MCF 10A (cell line): Measurements from ENCODE around the gene PPARD. TPM values are rescaled to one million over a fixed set of nuclear protein-coding genes. Genes with fewer than 3 reads are reported as not detected.

Experiments
- BruUV-seq: library from RNA; stranded (reverse); fragments of 400-500 nt; replicated peaks from 2 replicates; lab custom pipeline; 2021; lab: Mats Ljungman, UMichigan
- CTCF ChIA-PET: fragments of 300-600 bp; sonication (Branson Sonifier 250); formaldehyde crosslinking; extraction: SDS; loops from one replicate; lab custom pipeline; 2021; ENCODE audit warnings: antibody characterized with exemption, inconsistent platforms; lab: Yijun Ruan, JAX
- POLR2A ChIA-PET: fragments of 300-600, 350-650 bp; sonication (Branson Sonifier 250); formaldehyde crosslinking; extraction: SDS; loops from one replicate; lab custom pipeline; 2020; ENCODE audit warnings: antibody characterized with exemption, inconsistent platforms; lab: Yijun Ruan, JAX
- DNase-seq: peaks from one replicate; pipeline ENCODE4 v3.0.0-alpha.2; 2018; ENCODE audit not compliant: unreplicated experiment
- H3K27ac Mint-ChIP-seq: one replicate; pipeline ENCODE4 v1.8.0; 2022; ENCODE audit warnings: mild to moderate bottlenecking, low read depth, mixed read lengths; ENCODE audit not compliant: unreplicated experiment
- H3K27me3 Mint-ChIP-seq: one replicate; pipeline ENCODE4 v1.8.0; 2022; ENCODE audit warnings: mixed read lengths; ENCODE audit not compliant: insufficient read depth, unreplicated experiment
- H3K36me3 Mint-ChIP-seq: one replicate; pipeline ENCODE4 v1.8.0; 2022; ENCODE audit warnings: mild to moderate bottlenecking, moderate library complexity, mixed read lengths; ENCODE audit not compliant: insufficient read depth, unreplicated experiment
- H3K4me1 Mint-ChIP-seq: one replicate; pipeline ENCODE4 v1.8.0; 2022; ENCODE audit warnings: mixed read lengths; ENCODE audit not compliant: insufficient read depth, unreplicated experiment
- H3K4me3 Mint-ChIP-seq: one replicate; pipeline ENCODE4 v1.8.0; 2022; ENCODE audit warnings: mild to moderate bottlenecking, moderate library complexity, mixed read lengths; ENCODE audit not compliant: unreplicated experiment
- H3K9me3 Mint-ChIP-seq: one replicate; pipeline ENCODE4 v1.8.0; 2022; ENCODE audit warnings: mixed read lengths; ENCODE audit not compliant: unreplicated experiment
- CTCF ChIP-seq: fragments of 200-600 bp; IDR thresholded peaks from one replicate; pipeline ENCODE4 v1.8.0; 2022; ENCODE audit warnings: antibody characterized with exemption, mild to moderate bottlenecking; ENCODE audit not compliant: unreplicated experiment
- intact Hi-C: fragments of 100-400 bp; cut with micrococcal nuclease; formaldehyde crosslinking; loops from 2 replicates; pipeline ENCODE4 v1.14.1; 2022
- total RNA-seq: library from RNA; stranded (reverse); gene quantifications from 2 replicates; pipeline ENCODE4 v1.2.3, GENCODE V29; 2022

The PPARD gene
- total RNA-seq, 1 experiment from 2014 or later: 13.8 TPM

GRCh38 chr6:35360349-35361138 is 18.2 kb downstream of the PPARD start:
- Mint-ChIP-seq H3K9me3 (no peaks in the 10 kb centered on the region), H3K27me3 (no peaks in the 10 kb centered on the region), H3K4me3 (no peak overlapping the region), H3K36me3 (peaks cover 21% of the 10 kb centered on the region), H3K27ac (no peak overlapping the region), H3K4me1 (no peaks in the 10 kb centered on the region)
- ChIA-PET POLR2A (interaction anchor here (0.9 to 1.6 kb wide), 3 partner anchors 14 to 107 kb away, joined by 3 read pairs; partner anchors contain the start of gene RPL10A), CTCF (interaction anchor here (0.6 to 1.6 kb wide), 4 partner anchors 14 to 89 kb away, joined by 3 to 4 read pairs (median 4); no protein-coding TSS in a partner anchor)
- intact Hi-C loops: no loop called here
- BruUV-seq: no TSS peak
- no peak for TF ChIP-seq CTCF
- DNase-seq: peak; percentile 63

DNA sequence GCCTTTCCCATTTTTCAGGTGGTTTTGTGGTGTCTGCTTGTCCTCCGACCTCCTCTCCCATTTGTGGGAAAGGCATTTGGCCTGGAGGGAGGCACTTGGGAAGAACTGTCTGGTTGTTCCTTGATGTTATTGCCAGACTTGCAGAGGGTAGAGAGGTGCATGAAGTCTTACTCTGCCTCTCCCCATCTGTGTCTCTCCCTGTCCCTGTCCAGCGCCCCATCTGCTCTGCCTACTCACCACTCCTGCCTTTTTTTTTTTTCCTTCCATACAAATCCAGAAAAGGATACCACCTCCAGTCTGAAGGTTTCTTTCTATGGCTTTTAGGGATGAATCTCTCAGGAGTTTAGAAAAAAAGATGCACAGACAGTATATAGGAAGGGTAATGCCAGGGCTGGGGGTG is 19.8 kb downstream of the PPARD start:
- no peak for TF ChIP-seq CTCF
- ChIA-PET POLR2A (interaction anchor here (1.6 kb wide), 1 partner anchor 15 kb away, joined by 3 read pairs; no protein-coding TSS in a partner anchor), CTCF (no interaction called here)
- DNase-seq: no peak
- no TSS peak for BruUV-seq
- intact Hi-C loops: no loop called here
- H3K36me3 Mint-ChIP-seq: peaks cover 21% of the 10 kb centered on the region
- no peaks in the 10 kb centered on the region for H3K27me3 Mint-ChIP-seq
- no peaks in the 10 kb centered on the region for H3K9me3 Mint-ChIP-seq
- H3K4me1 Mint-ChIP-seq: no peaks in the 10 kb centered on the region
- no peak overlapping the region for H3K4me3 Mint-ChIP-seq
- H3K27ac Mint-ChIP-seq: no peak overlapping the region

DNA sequence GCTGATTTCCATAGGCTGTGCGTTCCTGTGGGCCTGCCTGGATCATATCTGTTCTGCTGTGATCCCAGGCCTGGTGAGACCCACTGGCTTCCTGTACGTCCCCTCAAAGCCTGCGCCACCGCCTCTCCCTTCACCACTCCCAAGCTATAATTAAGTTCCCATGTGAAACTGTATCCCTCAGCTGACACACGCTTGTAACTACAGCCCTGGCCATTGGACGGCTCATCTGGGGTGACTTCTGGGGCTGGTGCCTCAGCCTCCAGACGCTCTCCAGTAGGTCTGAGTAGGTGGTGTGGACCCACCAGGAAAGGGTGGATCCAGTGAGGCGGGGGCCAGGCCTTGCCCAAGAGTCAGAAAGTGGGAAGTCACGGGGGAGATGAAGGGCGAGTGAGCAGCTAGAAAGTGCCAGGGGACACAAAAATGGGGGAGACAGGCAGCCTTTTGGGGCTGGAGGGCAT is 21.0 kb downstream of the PPARD start:
- TF ChIP-seq CTCF: no peak
- DNase-seq: no peak
- no peak overlapping the region for H3K27ac Mint-ChIP-seq
- no peaks in the 10 kb centered on the region for H3K27me3 Mint-ChIP-seq
- BruUV-seq: no TSS peak
- no peaks in the 10 kb centered on the region for H3K9me3 Mint-ChIP-seq
- ChIA-PET CTCF (interaction anchor here (0.9 kb wide), 1 partner anchor 65 kb away, joined by 4 read pairs; no protein-coding TSS in a partner anchor), POLR2A (no interaction called here)
- intact Hi-C loops: no loop called here
- H3K4me1 Mint-ChIP-seq: no peaks in the 10 kb centered on the region
- peaks cover 12% of the 10 kb centered on the region for H3K36me3 Mint-ChIP-seq
- H3K4me3 Mint-ChIP-seq: no peak overlapping the region

- POLR2A ChIA-PET: no interaction called here
- intact Hi-C loops: no loop called here
- no peaks in the 10 kb centered on the region for H3K27me3 Mint-ChIP-seq
- CTCF ChIA-PET: no interaction called here
- H3K4me1 Mint-ChIP-seq: peaks cover 16% of the 10 kb centered on the region
- DNase-seq: peak; percentile 30
- H3K36me3 Mint-ChIP-seq: peaks cover 12% of the 10 kb centered on the region
- H3K4me3 Mint-ChIP-seq: no peak overlapping the region
- H3K27ac Mint-ChIP-seq: peak overlapping the region; percentile 1
- no peaks in the 10 kb centered on the region for H3K9me3 Mint-ChIP-seq
- BruUV-seq: no TSS peak
- TF ChIP-seq CTCF: no peak
Measured at GRCh38 chr6:35365594-35366203, 23.3 kb downstream of the PPARD start.
